ENCODE measurements around the gene ETNK1.
"Not testable (repeated sequence)": the region's sequence is repeated elsewhere in the genome, so short reads cannot be mapped to it uniquely, and the experiment has no call there.

The ETNK1 gene, protein sequence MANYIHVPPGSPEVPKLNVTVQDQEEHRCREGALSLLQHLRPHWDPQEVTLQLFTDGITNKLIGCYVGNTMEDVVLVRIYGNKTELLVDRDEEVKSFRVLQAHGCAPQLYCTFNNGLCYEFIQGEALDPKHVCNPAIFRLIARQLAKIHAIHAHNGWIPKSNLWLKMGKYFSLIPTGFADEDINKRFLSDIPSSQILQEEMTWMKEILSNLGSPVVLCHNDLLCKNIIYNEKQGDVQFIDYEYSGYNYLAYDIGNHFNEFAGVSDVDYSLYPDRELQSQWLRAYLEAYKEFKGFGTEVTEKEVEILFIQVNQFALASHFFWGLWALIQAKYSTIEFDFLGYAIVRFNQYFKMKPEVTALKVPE

DNA sequence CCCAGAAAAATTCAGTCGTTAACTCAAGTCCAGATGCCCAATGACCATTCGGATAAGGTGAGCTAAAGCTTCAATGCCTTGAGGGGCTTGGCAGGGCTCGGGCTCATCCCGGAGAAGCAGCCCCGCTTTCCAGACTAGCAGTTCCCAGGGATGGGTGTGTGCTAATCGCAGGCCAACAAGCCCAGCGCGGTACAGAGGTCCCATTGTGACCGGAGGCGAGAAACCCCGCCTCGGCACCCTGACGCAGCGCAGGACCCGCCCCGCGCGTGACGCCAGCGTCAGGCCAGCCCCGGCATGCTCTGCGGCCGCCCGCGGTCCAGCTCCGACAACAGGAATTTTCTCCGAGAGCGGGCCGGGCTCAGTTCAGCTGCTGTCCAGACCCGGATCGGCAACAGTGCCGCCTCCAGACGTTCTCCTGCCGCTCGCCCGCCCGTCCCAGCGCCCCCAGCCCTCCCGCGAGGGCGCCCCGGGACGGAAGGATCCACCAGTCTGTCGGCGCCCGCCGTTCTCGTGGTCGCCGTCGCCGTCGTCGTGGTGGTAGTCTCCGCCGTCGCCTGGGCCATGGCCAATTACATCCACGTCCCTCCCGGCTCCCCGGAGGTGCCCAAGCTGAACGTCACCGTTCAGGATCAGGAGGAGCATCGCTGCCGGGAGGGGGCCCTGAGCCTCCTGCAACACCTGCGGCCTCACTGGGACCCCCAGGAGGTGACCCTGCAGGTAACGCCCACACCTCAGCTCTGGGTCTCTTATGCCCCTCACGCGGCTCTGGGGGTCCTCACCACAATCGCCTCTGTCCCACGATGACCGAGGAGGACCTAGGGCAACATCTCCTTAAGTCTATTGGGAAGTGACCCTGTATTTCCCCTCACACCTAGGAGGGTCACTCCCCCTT, at the start of gene ETNK1:
Gene ETNK1 (plus strand): TSS at position 302 of the 892 bp plus-strand sequence. CDS start 260 bp downstream, at position 562.
- peak; percentile 86 for DNase-seq

DNA sequence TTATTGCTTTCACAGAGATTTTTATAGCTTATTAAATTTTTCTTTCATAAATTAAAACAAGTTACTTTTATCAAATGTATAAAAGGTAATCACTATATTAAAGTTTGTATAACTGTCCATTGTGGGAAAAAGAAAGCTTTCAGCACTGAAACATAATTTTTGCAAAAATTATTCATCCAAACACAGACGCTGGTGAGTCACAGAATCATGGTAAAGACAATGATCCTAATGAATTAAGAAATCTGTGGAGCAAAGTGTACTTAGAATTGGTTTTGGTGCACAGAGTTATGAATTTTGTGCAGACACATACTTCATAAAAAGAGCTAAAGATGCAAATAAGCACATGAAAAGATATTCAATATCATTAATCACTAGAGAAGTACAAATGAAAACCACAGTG, 48.9 kb upstream of the ETNK1 start:
- no peak for DNase-seq

DNA sequence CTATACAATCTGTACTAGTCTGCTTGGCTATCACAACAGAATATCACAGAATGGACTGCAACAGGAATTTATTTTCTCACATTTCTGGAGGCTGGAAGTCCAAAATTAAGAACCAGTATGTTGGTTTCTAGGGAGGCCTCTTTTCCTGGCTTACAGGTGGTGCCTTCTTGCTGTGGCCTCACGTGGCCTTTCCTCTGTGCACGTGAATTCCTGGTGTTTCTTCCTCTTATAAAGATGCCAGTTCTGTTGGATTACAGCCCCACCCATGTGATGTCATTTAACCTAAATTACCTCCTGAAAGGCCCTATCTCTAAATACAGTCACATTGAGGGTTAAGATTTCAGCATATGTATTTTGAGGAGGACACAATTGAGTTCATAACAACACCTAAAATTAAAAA, 48.5 kb upstream of the ETNK1 start:
- DNase-seq: no peak

DNA sequence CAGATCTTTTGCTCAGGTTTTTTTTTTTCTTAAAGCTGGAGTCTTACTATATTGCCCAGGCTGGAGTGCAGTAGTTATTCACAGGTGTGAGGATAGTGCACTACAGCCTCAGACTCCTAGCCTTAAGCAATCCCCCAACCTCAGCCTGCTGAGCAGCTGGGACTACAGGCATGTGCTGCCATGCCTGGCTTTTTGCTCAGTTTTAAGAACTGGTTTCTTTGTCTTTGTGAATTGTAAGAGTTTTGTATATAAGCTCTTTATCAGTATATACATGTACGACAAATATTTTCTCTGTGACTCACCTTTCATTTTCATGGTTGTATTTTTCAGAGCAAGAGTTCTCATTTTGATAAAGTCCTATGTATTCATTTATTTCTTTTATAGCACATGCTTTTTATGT, 47.3 kb upstream of the ETNK1 start:
- DNase-seq: no peak

DNA sequence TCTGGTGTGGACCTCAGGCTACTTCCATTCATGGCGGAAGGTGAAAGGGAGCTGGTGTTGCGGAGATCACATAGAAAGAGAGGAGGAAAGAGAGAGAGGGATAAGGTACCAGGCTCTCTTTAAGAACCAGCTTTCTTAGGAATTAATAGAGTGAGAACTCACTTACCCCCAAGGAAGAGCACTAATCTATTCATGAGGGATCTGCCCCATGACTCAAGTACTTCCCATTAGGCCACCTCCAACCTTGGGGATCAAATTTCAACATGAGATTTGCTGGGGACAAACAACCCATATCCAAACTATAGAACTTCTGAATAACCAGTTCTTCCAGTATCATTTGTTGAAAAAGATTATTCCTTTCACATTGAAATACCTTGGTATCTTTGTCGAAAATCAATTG, 46.6 kb upstream of the ETNK1 start:
- no peak for DNase-seq

DNA sequence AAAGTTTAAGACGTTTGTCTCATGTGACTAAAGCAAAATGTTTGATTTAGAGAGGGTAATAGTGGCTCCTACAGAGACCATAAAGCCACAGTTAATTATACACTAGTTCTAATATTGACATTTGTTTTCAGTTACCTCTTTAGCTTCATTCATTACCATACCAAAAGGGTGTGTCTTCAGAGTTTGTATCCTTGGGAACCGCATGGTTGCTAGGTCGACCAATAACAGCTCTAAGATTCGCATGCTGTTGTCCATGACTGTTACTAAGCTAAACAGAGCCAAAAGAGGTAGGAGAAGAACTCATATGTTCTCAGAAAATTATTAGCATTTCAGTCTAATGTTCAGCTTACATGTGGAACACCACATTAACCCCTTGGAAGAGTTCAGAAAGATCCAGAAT, 36.2 kb upstream of the ETNK1 start:
- no peak for DNase-seq

DNA sequence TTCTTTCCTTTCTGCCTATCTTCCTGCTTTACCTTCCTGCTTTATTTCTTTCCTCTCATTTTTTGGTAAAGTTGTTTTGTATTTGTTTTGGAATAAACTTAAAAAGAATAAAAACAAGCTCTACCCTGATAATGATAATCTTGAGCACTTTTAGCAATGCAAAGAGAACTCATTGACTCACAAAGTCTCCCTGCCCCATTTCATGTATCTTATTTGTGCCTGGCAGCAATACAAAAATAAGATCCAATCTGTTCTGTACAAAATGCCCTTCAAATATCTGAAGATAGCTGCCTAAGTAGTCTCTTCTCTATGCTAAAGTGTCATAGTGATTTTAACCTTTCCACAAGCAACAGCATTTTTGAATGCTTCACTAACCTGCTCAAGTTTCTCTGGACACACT, 31.1 kb upstream of the ETNK1 start:
- no peak for DNase-seq

DNA sequence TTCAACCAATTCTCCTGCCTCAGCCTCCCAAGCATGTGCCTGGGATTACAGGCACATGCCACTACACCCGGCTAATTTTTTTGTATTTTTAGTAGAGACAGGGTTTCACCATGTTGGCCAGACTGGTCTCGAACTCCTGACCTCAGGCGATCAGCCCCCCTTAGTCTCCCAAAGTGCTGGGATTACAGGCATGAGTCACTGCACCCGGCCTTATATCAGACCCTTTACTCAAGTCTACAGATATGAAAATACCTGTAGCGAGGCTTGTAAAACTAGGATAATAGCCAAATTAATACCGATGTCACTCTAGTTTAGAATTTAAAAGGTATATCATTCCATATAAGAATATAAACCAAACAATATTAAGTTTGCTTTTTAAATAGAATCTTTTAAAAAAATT, 27.4 kb upstream of the ETNK1 start:
- not testable (repeated sequence) for DNase-seq

DNA sequence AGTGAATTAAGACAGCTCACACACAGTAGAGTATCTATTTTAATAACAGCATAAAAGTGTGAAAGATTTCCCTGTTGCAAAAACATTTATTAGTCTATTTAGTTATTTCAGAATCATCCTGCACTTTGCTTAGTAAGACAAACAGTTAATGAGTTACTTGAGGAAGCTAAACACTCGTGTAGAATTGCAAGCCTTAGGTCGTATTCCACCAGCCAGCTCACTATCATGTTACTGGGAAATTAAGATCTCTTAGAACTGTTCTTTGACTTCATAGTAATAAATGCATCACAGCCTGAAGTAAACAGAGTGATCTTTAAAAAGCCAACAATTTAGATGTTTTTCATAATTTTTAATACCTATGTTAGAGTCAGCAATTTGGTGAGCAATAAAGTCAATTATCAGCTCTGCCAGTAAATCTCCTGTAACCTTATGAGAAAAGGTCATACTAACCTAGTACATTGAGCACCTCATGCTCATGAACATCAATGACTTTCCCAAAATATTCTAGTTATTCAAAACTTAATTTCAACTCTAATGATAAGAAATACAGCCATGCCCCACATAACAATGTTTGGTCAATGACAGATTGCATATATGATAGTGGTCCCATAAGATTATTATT, 26.7 kb upstream of the ETNK1 start:
- DNase-seq: no peak

DNA sequence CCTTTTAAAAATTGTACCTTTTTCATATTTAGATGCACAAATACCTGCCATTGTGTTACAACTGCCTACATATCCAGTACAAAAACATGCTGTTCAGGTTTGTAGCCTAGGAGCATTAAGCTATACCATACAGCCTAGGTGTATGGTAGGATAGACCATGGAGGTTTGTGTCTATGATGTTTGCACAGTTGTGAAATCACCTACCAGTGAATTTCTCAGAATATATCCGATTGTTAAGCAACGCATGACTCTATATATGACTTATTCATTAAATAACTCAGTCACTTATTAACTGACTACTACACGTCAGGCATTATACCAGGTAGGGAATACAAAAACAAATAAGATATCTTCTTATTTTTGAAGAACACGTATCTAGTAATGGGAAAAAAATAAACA, 26.2 kb upstream of the ETNK1 start:
- DNase-seq: no peak

DNA sequence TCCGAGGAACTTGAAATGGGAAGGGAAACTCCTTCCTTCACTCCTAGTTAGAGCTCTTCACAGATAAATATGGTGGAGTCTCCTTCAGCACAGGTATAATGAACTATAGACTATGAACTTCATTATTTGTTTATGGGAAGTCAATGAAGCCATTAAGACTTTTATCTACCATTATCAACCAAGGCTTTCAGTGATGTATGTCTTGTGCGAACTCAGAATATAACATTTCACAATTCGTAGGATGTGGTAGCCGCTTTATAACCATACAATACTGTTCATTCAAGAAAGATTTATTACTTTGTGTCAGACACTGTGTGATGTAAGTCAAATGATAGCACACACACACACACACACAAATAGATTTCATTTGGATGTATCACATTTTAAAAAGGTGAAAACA, 24.8 kb upstream of the ETNK1 start:
- DNase-seq: no peak

DNA sequence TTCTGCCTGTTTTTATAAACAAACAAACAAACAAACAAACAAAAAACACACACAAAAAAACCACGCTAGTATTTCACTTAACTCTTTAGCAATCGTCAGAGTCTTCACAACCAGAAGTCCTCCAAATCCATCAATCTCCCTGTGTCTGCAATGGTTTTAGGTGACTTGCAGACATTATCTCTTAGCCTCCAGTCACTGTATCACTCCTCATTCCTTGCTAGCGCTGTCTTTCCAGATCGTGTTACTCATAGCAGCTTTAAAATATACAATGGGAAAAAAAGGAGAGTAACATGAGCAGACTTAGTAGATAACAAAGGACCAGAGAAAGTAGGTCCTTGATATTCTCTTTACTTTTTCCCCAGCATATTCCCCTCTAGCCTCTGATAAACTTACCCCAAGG, 15.5 kb upstream of the ETNK1 start:
- no peak for DNase-seq

DNA sequence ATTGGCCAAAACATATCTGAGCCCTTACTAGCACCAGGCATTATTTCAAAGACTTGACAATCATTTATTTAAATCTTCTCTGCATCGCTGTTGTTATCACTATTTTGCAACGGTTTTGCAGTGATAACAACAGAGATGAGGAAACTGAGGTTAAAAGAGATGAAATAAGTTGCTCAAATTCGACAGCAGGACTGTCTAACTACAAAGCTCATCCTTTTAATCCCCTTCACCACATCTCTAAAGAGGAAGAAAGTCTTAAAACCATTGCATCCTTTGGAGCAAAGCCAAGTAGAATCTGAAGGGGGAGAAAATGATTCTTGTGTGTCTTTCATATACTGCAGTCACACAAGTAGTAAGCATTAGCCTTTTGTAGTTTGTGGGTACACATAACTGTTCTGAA, 14.8 kb upstream of the ETNK1 start:
- no peak for DNase-seq

DNA sequence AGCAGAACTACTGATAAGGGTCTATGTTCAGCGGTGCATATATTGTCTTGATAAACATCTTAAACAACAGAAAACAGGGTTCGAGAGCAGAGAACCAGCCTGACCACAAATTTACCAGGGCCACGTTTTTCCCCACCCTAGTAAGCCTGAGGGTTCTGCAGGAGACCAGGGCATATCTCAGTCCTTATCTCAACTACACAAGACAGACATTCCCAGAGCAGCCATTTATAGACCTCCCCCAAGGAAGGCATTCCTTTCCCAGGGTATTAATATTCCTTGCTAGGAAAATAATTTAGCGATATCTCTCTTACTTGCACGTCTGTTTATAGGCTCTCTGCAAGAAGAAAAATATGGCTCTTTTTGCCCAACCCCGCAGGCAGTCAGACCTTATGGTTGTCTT, 12.1 kb upstream of the ETNK1 start:
- DNase-seq: not testable (repeated sequence)

DNA sequence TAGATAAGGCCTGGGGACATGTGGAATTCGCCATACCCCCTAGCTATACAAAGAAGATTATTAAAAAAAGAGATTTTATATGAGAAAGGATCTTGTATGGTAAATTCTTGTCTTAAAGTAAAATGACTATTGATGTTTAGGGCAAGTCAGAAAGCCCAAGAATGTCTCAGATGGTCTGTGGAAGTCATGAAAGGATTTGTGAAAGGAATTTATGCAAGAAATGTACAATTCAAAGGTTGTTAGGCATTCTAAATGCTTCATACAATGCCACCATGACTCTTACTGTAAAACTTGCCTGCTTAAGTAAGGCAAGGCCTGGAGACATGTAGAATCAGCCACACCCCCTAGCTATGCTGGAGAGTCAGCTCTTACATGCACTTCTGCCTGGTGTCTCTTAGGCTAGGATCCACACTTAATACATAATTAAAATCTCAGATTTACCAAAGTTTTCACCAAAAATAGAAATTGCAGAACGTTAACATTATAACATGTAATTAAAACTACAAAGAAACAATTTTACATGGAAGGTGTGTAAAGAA, 8.9 kb upstream of the ETNK1 start:
- DNase-seq: no peak

DNA sequence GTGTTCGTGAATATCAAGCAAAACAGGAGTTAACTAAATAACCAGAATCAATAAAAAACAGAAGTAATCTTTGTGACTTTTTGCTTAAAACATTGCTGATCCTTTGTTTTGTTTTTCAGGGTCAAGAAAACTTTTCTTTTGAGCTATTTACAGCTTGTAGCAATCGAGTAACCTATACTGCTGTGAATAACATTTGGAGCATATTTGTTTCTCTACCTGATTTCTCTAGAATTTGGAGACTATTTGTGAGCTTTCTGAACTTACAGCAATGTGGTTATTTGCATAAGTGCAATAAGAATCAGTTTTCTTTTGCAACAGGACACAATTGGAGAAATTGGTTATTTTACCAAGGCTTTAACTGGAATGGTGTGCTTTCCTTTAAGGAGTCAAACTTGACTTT, 7.3 kb upstream of the ETNK1 start:
- no peak for DNase-seq

DNA sequence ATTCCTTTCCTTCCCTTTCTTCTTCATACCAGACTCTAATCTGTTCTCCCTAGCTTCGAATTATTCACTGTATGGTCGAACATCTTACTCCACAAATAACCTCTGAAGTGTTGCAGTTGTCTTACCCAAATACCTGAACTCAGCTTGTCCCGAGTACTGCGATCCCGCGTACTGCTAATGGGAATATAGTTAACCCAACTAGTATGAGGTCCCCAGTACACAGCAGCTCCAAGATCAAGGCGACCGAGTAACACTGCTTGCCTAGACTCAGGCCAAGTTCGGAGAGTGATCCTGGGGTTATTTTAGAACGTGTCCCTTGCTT, 462 bp upstream of the ETNK1 start:
- no peak for DNase-seq

DNA sequence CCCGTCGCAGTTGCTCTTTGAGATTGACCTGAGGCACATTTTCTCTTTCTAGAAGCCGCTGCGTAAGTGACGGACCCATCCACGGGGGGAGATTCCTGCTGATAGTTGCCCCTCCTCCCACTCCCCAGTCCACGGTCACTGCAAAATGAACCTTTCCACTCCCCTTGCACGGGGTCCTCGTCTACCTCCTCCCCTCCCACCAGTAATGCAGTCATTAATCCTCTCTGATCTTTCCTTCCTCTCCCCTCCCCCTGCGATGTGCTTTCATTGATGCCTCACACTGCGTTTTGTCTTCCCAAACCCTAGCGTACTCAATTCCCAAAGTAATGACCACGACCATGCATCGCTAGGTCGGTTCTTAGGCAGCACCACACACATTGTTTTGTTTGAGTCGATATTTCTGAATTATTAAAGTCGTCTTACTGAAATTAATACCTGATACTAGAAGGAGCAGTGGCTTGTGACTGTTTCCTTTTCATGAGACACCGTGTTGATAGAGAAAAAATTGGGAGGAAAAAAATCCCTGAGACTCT, 857 bp downstream of the ETNK1 start:
- DNase-seq: peak; percentile 46

DNA sequence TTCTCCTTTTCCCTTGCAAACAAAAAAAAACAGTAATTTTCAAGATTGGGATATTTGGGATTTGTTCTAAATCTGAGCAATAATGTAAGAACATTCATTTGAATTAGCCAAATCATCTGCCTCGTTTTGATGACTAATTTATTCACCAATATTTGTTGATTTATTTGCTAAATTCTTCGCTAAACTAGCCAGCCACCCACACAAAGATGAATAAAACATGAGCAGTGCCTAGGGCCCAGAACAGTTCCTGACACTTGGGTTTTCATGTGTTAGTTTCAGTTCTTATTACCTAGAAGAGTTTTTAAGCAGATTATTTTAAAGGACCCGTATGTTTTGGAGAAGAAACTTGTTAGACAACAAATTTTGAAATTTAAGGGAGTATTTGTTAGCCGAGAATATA, 1.4 kb downstream of the ETNK1 start:
- DNase-seq: peak; percentile 57

DNA sequence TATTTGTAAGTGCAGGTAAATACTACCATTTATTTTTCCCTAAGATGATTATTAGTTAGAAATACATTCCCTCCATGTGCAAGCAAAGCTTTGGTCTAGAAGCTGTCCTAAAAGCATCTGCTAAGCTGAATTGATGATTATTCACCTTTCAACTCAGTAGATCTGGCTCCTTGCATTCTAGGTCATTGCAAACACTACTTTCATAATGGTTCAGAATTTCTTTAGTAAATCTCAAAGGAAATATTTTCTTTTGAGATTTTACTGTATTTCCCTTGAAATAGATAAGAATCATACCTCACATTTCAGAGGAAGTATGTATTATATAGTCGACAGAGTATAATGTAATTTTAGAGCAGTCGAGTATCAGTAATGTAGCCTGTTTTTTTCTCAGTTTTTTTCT, 2.4 kb downstream of the ETNK1 start:
- no peak for DNase-seq

DNA sequence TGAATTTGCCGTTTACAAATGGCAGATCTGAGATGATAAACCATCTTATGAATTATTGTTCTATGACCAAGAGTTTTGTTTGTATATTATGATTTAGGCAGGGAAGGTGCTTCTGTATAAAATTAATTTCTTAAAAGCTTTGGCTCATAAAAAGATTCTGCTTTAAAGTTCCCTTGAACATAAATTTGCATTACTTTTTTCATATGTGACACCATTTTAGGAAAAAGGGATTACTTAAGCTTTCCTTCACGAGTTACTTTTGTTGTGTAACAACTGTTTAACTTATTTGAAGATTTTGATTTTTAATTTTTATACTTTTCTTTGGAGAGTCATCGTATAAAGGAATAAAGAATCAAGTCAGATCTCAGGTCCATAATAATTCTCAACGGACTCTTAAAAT, 3.3 kb downstream of the ETNK1 start:
- no peak for DNase-seq

DNA sequence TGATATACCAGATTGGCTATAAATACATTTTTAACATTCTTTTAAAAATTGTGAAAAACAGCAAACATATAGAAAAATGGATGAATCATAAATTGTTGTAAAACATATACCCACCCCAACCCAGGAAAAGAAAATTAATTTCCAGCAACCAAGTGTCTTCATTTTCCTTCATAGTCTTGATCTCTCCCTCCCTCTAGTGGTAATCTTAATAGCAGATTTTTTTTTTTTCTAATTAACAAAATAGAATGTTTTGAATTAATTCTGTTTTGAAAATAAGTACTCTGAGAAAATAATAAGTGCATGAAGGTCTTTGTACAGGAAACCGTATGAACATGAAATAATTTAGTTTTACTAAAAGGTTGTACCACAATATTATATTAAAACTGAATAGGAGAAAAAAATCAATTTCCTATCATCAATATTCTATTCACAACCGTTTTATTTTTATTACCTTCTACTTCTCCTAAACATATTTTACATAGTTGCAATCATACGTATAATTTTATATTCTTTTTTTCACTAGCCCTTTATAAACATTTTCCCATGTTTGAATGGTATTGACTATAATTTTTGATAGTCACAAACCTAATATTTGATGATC, 7.0 kb downstream of the ETNK1 start:
- DNase-seq: peak; percentile 38

DNA sequence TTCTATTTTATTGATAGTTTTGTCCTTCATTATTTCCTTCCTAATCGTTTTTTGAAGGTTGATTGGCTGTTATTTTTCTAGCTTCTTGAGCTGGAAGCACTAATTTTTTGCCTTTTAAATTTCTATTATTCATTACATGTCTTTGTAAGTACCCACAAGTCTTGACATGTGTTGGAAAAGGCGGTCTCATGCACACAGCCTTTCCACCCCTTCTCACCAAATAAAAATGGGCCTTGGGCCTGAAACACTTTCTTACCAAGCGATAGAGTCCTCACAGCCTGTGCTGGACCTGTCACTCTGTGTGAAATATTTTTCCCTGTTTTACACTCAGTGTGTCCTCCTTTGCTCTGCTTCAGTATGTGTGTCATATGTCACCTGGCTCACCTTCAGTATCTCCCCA, 9.9 kb downstream of the ETNK1 start:
- DNase-seq: no peak

Data from CD4-positive, alpha-beta T cell treated with Interleukin-21 for 1 hour (primary cell).